ENCODE measurements around the gene CNTNAP5. TPM values are rescaled to one million over a fixed set of nuclear protein-coding genes. Genes with fewer than 3 reads are reported as not detected.

The CNTNAP5 gene
- total and polyA plus RNA-seq, 2 of the 8 experiments (the other 6 are each of a cell fraction or from before 2014, with no cell fraction given) = 0.11 to 0.76 TPM

DNA sequence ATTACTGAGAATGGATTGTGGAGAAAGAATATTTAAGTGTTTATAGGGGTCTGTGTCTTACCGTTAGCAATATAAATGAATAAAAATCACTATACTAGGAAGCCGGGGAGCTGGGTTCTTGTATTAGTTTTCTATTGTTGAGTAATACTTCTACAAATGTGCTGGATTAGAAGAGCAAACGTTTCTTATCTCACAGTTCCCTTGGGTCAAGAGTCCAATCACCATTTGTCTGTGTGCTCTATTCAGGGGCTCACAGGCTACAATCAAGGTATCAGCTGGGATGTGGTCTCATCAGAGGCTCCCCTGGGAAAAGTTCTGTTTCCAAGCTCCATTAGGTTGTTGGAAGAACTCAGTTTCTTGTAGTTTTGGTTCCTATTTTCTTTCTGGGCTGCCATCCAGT is 790.9 kb downstream of the CNTNAP5 start:
- no peak overlapping the region for H3K18ac ChIP-seq (ENCODE audit: extremely low read depth, low read length)
- no peak overlapping the region for H2BK120ac ChIP-seq (replicated peaks; ENCODE audit: low read depth, low read length)
- no peak overlapping the region for H3K4me2 ChIP-seq (ENCODE audit: insufficient read depth in 1 of 2, low read depth in 2 of 2, low read length in 2 of 2)
- no peak overlapping the region for H3K23ac ChIP-seq (ENCODE audit: insufficient read length)
- H2BK12ac ChIP-seq (ENCODE audit: low read depth, low read length) = no peak overlapping the region
- no peak overlapping the region for H3K9ac ChIP-seq (replicated peaks in 1 of 4; ENCODE audit: extremely low read depth in 1 of 4, low read depth in 3 of 4, low read length in 3 of 4)
- TF ChIP-seq SP1 (IDR thresholded peaks at IDR 0.05; ENCODE audit: low read depth, low read length) (no peak), TEAD4 (IDR thresholded peaks at IDR 0.05; ENCODE audit: low read depth, low read length) (no peak), POLR2A (IDR thresholded peaks at IDR 0.05; ENCODE audit: control extremely low read depth in 1 of 2, low read depth in 2 of 2, low read length in 2 of 2) (no peak), CHD2 (IDR thresholded peaks at IDR 0.05; ENCODE audit: low read length) (no peak), POU5F1 (IDR thresholded peaks at IDR 0.05; ENCODE audit: low read depth, low read length) (no peak), EZH2 (IDR thresholded peaks at IDR 0.05; ENCODE audit: low read depth, low read length, severe bottlenecking) (no peak)
- TF ChIP-seq, protein P1, sequence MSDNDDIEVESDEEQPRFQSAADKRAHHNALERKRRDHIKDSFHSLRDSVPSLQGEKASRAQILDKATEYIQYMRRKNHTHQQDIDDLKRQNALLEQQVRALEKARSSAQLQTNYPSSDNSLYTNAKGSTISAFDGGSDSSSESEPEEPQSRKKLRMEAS (IDR thresholded peaks at IDR 0.05) = no peak
- H3K36me3 ChIP-seq (ENCODE audit: control insufficient read depth in 2 of 4, insufficient read depth in 4 of 4, low read length in 3 of 4) = no peaks in the 10 kb centered on the region
- ChIA-PET POLR2A (ENCODE audit: partially characterized antibody) (no interaction called here), CTCF (ENCODE audit: partially characterized antibody) (interaction anchor here (0.7 kb wide), 1 partner anchor 11 kb away, joined by 3 read pairs; no protein-coding TSS in a partner anchor)
- no peak overlapping the region for H3K14ac ChIP-seq (ENCODE audit: insufficient read length)
- no peaks in the 10 kb centered on the region for H3K79me1 ChIP-seq (ENCODE audit: low read depth, low read length)
- H2AK5ac ChIP-seq (ENCODE audit: low read depth, low read length) = no peak overlapping the region
- no peak overlapping the region for H3K56ac ChIP-seq (replicated peaks; ENCODE audit: insufficient read length, low read depth, low read length)
- H3K4me1 ChIP-seq (replicated peaks in 1 of 4; ENCODE audit: control insufficient read depth in 3 of 4, insufficient read depth in 4 of 4, low read length in 3 of 4) = no peaks in the 10 kb centered on the region
- FAIRE-seq (no peak), DNase-seq (ENCODE audit: low read depth in 1 of 2, low spot score in 2 of 2) (no peak)
- WGBS, 2 experiments (ENCODE audit: extremely low coverage in 1 of 2, insufficient coverage in 1 of 2, insufficient read length in 1 of 2, insufficient replicate concordance in 2 of 2, low coverage in 1 of 2, low lambda C conversion rate in 2 of 2, missing lambda C conversion rate in 1 of 2) = 90% methylated on average over 3 of the region's 3 CpGs; no CpG with 5 or more reads in 1 of the 2 experiments
- H3K4ac ChIP-seq (replicated peaks; ENCODE audit: insufficient read length, low read depth, low read length) = no peak overlapping the region
- H3K4me3 ChIP-seq (ENCODE audit: extremely low read depth in 1 of 4, insufficient read depth in 2 of 4, low read depth in 3 of 4, low read length in 4 of 4) = no peak overlapping the region
- H3K9me3 ChIP-seq (ENCODE audit: insufficient read depth in 2 of 2, low read depth in 1 of 2, low read length in 1 of 2) = no peaks in the 10 kb centered on the region
- no peak overlapping the region for H2AFZ ChIP-seq (ENCODE audit: low read length)
- H2BK5ac ChIP-seq (ENCODE audit: low read depth, low read length) = no peak overlapping the region
- no peaks in the 10 kb centered on the region; the same call in 1 of the 2 replicates for H3K23me2 ChIP-seq (ENCODE audit: low read depth, low read length)
- no peaks in the 10 kb centered on the region for H3K27me3 ChIP-seq (replicated peaks in 1 of 4; ENCODE audit: control insufficient read depth in 3 of 4, extremely low read depth in 1 of 4, insufficient read depth in 3 of 4, low read length in 3 of 4)
- H4K8ac ChIP-seq (ENCODE audit: extremely low read depth, insufficient read depth, low read length) = no peak overlapping the region
- H4K91ac ChIP-seq (replicated peaks; ENCODE audit: insufficient read length, low read length) = no peak overlapping the region
- no peaks in the 10 kb centered on the region for H3K79me2 ChIP-seq (ENCODE audit: control insufficient read depth in 1 of 2, insufficient read depth in 2 of 2, low read length in 2 of 2)
- no peak overlapping the region for H3K27ac ChIP-seq (ENCODE audit: low read depth, low read length)
- no peaks in the 10 kb centered on the region for H4K20me1 ChIP-seq (replicated peaks in 1 of 2; ENCODE audit: control insufficient read depth in 1 of 2, insufficient read depth in 2 of 2, low read length in 2 of 2)
- H2BK20ac ChIP-seq (ENCODE audit: low read length) = no peak overlapping the region
- H4K5ac ChIP-seq (ENCODE audit: insufficient read length, low read depth, low read length) = no peak overlapping the region
- no peak overlapping the region for H2BK15ac ChIP-seq (ENCODE audit: low read length)

Data from H1 (cell line).